HG03196 (cell line): ENCODE measurements around the gene THPO.
"Not testable (repeated sequence)": the region's sequence is repeated elsewhere in the genome, so short reads cannot be mapped to it uniquely, and the experiment has no call there.

Experiments used
- ATAC-seq: cut with Tn5 transposase; IDR thresholded peaks from one replicate; pipeline ENCODE4 v1.9.1; 2021; ENCODE audit not compliant: unreplicated experiment

Gene THPO

DNA sequence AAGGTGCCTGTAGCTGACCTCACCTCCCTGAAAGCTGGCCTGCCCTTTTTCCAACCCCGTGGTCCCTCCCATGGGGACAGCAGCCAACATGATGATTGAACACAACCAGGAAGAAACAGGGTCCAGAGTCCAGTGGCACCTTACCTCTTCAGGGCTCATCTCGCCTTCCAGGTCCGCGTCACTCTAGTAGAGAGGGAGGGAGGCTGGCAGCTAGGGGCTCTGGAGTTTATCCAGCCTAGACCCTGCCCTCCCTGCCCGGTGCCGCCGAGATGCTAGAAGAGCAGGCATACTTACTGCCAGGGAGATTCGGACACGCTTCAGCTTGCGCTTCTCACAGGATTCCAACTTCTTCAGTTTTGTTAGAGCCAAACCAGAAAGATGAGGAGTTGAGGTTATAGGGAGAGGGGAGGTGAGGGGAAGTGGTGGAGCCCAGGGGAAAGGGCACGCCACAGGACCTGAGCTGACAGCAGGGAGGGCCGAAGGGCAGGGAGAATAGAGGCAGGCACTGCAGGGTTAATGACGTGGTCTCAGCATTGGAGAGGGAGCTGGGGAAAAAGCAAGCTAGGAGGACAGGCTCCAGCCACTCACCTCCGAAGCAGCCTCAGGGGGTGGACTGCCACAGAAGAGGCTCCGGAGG, 25.7 kb downstream of the THPO start:
- no peak for ATAC-seq

DNA sequence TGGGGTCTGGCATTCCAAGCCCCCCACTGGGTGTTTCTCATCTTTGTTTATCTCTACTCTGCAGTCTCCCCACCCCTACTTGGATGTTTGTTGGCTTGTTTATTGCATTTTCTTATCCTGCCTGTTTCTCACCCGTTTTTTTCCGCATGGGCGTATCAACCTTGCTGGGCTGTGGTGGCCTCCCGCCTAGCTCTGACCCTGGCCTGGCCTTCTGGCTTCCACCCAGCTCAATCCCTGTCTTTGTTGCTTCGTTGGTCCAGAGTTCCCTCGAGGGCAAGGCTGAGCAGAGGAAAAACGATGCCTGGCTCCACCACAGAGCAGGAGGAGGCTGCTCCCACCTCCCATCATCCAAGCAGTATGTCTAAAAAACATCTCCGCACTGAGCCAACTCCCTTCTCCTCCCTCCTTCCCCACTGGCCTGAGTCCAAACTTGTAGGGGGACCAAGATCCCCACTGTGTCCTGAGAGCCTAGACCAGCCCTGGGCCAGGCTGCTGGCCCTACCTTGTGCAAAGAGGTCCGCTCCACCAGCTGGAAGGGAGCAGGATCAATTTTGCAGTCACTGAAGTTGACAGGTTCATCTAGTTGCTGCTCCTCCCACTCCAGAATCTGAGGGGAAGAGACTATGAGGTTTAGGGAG, 26.4 kb downstream of the THPO start:
- ATAC-seq: no peak

DNA sequence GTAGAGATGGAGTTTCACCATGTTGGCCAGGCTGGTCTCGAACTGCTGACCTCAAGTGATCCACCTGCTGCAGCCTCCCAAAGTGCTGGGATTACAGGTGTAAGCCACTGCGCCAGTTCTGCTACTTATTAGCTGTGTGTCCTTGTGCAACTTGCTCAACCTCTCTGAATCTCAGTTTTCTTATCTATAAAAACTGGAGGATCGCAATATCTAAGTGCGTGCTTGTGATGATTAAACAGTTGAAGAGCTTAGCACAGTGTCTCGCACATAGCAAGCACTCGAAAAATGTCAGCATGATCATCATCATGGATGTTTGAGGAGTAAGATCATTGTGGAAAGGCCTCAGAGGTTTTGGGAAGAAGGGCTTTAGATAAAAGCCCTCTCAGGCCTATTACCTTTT, 27.4 kb downstream of the THPO start:
- ATAC-seq: no peak

DNA sequence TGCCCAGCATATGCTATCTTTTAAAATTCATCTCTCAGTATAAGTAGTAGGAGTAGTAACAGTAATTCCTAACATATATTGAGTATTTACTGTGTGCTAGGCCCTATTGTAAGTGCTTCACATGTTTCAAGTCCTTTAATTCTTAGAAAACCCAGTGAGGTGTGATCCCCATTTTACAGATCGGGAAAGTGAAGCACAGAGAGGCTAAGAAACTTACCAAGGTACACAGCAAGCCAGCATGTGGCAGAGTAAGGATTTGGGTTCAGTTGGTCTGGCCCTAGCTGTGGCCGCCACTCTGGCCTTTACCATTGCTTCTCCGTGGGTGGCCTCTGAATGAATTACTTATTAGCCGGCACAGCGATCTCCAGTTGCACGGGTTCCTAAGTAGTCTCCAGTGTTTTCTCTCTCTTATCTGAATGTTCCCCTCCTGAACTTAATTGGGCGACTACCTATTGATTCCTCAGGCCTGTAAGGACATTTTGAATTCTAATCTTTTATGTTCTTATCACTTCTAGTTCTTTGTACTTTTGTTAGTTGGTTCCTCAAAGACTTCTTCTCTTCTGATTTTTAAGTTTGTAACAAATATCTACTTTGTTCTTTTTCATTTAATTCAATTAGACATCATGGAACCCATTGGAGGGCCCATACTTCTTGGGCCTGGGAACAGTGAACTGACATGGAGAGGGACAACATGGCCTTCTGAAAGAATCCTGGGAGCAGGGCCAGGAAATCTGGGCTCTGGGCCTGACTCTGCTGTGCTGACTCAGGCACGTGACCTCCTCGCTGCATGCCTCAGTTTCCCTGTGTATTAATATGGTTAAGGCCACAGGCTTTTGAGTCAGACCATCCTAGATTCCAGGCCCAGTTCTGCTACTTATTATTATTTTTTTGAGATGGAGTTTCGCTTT, 28.2 kb downstream of the THPO start:
- ATAC-seq: no peak

DNA sequence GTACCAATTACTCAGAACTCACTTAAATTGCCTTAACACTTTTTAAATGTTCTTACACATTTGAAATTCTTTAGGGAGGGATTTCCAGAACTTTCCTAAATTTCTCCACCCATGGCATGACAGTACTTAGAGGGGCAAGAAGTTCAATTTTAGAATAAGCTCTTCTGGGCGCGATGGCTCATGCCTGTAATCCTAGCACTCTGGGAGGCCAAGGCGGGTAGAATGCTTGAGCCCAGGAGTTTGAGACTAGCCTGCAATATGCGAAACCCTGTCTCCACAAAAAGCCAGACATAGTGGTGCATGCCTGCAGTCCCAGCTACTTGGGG, 30.0 kb downstream of the THPO start:
- ATAC-seq: no peak

DNA sequence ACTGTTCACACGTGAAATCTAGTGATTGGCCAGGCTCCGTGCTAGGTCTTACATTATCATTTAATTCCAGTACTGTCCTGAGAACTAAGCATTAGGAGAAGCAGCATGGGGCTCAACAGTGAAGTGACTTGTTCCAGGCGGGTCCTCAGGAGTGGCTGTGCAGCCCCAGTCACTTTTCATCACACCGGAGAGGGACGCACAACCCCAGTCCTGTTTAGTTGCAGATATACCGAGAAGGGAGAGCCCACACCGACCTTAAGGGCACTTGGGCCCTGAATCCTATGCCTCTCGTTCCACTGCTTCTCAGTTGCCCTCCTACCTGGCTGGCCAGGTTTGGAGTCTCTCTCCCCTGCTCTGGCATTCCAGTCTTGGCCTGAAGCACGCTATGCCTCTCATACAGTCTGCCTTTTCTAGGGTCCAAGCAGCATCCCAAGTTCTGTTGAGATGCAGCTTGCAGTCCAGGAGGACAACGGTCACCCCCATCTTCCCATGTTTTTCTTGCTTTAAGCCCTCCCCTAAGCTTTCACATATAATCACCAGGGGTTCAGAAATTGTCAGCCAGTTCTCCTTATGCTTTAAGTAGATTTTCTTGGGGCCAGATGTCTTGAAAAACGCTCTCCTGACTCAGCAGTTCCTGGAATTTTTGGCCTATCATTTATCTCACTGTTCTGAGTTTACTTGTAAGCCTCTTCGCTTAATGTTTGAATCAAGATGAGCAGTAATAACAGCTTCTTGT, 30.5 kb downstream of the THPO start:
- no peak for ATAC-seq

DNA sequence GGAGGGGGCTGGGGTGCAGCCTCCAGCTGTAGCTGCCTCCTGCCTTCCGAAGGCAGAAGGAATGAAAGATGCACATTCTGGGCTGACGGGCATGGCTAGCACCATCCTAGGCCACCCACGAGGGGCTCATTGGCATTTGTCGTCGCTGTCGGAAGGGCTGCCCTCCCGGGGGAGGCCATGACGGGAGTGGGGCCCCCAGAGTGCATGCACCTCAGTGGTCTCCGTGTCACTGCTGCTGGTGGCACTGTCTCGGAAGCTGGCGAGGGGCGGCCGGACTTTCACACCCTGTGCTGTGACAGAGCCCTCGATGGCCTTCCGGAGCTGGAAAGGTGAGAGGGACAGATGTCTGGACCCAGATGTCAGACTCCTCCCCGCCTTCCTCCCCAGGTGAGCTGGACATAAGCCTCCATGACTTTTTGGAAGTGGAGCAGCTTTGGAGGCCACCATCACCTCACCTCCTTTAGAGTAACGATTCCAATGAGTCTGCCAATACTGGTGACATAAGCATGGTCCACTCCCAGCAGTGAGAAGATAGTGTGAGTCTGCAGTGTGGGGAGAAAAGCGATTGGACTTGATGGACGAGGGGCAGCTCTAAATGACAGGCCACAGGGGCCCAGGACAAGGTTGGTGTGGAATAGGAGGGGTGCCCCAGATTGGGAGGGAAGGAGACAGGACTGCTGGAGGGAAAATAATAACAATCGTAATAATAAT, 31.4 kb downstream of the THPO start:
- ATAC-seq: no peak

DNA sequence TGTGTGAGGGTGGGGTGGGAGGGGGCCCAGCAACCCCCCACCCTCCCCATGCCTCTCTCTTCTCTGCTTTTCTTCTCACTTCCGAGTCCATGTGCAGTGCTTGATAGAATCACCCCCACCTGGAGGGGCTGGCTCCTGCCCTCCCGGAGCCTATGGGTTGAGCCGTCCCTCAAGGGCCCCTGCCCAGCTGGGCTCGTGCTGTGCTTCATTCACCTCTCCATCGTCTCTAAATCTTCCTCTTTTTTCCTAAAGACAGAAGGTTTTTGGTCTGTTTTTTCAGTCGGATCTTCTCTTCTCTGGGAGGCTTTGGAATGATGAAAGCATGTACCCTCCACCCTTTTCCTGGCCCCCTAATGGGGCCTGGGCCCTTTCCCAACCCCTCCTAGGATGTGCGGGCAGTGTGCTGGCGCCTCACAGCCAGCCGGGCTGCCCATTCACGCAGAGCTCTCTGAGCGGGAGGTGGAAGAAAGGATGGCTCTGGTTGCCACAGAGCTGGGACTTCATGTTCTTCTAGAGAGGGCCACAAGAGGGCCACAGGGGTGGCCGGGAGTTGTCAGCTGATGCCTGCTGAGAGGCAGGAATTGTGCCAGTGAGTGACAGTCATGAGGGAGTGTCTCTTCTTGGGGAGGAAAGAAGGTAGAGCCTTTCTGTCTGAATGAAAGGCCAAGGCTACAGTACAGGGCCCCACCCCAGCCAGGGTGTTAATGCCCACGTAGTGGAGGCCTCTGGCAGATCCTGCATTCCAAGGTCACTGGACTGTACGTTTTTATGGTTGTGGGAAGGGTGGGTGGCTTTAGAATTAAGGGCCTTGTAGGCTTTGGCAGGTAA, 32.5 kb downstream of the THPO start:
- no peak for ATAC-seq

DNA sequence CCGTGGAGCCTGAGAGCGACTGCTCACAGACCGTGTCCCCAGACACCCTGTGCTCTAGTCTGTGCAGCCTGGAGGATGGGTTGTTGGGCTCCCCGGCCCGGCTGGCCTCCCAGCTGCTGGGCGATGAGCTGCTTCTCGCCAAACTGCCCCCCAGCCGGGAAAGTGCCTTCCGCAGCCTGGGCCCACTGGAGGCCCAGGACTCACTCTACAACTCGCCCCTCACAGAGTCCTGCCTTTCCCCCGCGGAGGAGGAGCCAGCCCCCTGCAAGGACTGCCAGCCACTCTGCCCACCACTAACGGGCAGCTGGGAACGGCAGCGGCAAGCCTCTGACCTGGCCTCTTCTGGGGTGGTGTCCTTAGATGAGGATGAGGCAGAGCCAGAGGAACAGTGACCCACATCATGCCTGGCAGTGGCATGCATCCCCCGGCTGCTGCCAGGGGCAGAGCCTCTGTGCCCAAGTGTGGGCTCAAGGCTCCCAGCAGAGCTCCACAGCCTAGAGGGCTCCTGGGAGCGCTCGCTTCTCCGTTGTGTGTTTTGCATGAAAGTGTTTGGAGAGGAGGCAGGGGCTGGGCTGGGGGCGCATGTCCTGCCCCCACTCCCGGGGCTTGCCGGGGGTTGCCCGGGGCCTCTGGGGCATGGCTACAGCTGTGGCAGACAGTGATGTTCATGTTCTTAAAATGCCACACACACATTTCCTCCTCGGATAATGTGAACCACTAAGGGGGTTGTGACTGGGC, 33.3 kb downstream of the THPO start:
- no peak for ATAC-seq

DNA sequence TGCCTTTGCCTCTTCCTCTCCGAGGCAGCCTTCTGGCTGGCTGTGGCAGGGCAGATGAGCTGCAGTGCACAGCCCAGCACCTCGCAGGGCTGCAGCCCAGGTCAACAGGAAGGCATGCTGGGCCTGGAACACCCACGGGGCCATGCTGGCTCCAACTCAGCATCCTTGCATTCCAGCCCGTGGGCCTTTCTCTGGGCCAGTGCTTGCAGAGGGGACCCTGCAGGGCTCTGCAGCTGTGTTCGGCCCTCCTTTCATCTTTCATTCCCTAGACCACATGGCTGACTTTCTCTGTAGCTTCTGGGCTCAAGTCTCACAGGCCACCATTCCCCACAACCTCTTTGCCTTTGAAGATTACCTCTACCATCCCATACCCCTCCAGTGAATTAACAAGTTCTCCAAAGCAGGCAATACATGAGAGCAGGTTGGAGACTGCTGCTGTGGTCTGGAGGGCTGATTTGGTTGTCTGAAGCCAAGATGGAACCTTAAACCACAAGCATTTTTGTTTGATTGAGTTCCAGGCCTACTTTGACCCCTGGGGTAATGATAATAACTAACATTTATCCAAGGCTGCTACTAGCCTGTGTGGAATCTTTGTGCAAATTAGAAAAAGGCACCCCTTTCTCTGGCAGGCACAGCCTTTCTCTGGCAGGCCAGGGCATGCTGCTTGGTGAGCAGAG, 34.7 kb downstream of the THPO start:
- ATAC-seq: no peak

DNA sequence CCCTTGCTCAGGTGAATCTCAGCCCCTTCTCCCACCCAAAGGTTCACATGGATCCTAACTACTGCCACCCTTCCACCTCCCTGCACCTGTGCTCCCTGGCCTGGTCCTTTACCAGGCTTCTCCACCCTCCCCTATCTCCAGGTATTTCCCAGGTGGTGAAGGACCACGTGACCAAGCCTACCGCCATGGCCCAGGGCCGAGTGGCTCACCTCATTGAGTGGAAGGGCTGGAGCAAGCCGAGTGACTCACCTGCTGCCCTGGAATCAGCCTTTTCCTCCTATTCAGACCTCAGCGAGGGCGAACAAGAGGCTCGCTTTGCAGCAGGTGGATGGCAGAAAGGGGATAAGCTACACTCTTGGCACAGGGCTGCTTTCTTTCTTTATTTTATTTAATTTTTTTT, 36.1 kb downstream of the THPO start:
- no peak for ATAC-seq

DNA sequence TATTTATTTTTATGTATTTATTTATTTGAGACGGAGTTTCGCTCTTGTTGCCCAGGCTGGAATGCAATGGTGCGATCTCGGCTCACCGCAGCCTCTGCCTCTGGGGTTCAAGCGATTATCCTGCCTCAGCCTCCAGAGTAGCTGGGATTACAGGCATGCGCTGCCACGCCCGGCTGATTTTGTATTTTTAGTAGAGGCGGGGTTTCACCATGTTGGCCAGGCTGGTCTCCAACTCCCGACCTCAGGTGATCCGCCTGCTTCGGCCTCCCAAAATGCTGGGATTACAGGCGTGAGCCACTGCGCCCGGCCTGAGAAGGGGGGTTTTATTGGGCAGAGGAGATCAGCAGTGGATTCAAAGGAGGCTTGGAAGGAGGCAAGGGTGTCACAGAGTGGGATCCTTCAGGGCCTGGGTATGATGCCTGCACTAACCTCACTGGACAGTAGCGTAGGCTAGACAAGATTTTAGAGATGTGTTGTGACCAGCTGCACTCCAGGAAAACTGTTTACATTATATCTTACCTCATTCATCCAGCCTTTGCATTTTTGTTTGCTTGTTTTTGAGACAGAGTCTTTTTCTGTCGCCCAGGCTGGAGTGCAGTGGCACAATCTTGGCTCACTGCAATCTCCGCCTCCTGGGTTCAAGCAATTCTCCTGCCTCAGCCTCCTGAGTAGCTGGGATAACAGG, 38.4 kb downstream of the THPO start:
- ATAC-seq: not testable (repeated sequence)

DNA sequence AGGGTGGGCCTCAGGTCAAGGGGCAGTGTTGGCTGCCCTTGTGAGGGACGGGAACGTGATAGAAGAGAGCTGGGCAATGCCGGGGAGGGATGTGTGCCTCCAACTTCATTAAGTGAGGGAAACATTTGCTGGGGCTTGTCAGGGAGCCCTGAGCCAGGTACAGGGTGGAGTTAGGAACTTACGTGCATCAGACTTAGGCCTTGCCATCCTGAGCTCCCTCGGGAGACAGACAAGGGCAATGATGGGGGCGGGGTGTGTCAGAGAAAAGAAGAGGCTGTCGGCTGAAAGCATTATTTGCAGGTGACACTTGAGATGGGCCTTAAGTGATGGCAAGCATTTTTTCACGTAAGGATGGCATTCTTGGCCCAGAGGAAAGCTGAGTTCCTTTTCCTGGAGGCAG, 39.0 kb downstream of the THPO start:
- no peak for ATAC-seq

DNA sequence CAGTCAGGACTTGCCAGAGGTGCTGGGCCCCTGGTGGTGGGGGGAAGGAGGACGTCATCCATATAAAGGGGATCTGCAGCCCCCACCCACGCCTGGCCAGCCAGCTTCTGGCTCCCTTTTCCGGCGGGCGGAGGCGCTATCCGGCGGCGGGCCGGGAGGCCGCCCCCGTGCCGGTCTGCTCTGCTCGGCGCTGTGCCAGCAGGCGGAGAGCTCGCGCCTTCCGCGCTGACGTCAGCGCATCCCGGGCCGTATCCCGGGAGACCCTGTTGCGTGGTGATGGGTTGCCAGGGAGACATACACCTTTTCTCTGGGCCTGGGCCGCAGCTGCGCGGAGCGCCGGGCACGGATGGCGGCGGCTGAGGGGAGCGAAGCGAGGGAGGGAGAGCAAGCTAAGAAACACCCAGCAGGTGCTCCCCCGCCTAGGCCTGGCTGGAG, 39.5 kb downstream of the THPO start:
- no peak for ATAC-seq

DNA sequence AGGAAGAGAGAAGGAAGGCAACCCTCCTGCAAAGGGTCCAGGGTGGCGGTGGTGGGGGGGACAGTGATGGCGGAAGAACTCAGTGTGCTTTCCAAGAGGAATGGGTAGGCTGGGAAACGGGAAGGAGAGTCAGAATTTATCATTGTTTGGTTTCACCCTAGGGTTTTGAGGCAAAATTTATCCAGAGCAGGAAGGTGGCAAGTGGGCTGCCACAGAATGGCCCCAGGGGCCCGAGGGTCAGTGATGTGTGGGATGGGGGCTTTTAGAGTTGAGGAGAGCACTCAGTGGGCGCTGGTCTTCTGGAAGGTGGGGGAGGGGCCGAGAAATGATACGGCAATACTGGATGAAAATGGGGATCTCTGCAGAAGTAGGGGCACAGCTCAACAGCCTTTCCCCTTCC, 40.0 kb downstream of the THPO start:
- no peak for ATAC-seq

DNA sequence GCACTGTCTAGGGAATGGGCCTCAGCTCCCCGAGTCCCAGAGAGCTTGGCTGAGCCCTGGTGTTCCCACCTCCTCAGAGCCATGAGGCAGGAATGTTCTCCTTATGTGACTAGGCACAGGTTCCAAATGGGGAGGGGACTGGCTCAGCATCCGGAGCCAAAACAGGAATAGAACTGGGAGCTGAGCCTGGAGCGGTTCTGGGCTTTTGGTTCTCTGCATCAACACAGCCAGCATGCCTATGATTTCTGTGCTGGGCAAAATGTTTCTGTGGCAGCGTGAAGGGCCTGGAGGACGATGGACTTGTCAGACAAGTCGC, 40.6 kb downstream of the THPO start, which contains the start of gene FAM131A:
FAM131A (plus strand) TSS at position 202 of the 316 bp plus-strand sequence; CDS start at position 233, 31 bp downstream.
- ATAC-seq: no peak

DNA sequence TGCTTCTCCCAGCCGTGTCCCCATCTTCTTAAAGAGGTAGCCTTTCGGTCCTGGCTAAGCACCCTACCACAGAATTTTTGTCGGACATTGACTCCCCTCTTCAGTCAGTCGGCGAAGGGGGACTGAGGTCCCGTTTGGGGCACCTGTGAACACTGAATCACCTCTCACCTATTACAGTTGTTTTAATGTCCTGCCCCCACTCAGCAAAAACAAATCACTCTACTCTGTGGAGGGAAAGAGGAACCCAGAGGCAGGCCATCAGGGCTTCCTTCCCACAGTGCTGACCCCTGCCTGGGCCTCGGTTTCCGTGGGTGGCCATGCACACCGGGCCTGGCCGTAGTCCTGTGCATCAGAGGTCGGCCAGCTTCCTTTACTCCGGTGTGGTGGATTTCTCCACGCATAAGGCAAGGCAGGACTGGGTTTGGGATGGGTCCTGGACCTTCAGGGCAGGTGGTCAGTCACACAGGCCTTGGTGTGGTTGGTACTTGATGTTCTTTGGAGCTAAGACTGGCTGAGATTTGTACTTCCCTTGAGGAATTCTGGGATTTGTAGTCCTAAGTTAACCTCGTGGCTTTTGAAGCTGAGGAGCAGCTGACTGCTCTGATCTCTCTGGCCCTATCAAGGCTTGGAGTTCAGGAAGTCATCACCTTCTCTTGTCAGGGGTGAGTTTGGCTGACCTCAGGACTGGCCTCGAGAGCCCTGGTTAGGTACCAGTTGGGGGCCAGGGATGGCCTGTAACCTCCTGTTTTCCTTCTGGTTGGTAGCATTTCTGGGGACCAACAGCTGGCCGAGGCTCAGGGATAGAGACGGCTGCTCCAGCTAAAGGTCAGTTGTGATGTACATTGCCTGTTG, 41.2 kb downstream of the THPO start:
- ATAC-seq: no peak
